Camera-type eye (tissue), 1 donor: Measurements from ENCODE around the gene ABTB2. TPM values are rescaled to one million over a fixed set of nuclear protein-coding genes. Genes with fewer than 3 reads are reported as not detected.

Experiments used
- total RNA-seq: library from RNA; depleted of rRNA; stranded (reverse); fragments of >200 nt; gene quantifications from one replicate; pipeline ENCODE4 v1.2.3, GENCODE V29; 2014

The ABTB2 gene
- total RNA-seq: 17.5 TPM

DNA sequence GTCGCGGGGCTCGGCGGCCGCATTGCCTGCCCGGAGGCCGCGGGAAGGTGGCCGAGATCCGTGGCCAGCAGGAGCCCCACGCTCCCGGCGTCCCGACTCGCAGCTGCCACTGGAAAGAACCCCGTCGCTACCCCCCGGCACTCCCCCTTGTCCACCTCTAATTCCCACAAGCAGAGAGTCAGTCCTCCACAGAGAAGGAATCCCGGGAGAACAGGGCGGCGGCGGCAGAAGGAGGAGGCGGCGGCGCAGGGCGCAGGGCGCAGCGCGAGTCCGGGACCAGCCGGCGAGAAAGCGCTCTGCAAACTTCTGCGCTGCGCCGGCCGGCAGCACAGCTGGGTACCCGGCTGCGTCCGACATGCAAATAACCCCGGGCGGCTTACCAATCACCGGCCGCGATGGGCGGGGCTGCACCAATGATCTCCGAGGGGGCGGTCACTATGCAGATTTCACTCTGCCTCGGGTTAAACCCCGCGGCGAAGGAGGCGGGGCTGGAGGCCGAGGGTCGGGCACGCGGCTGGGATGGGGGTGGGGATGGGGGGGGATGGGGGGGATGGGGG is at the start of gene ABTB2:
ABTB2 (minus strand) TSS at position 310 of the 557 bp plus-strand sequence.

GRCh38 chr11:34105079-34105956 is 252.5 kb downstream of the ABTB2 start, which contains the start of gene NAT10:
TSS of gene NAT10 (plus strand) at chr11:34105629. CDS start at chr11:34108226, 2,597 bp downstream.

Other genes starting within 250 kb of the ABTB2 start
- 73.7 TPM for gene CAT, start 80.9 kb upstream of the ABTB2 start, total RNA-seq
- 1.4 TPM for gene ELF5, start 155.8 kb upstream of the ABTB2 start, total RNA-seq